K562 (cell line): ENCODE measurements around the gene GALM. TPM values are rescaled to one million over a fixed set of nuclear protein-coding genes. Genes with fewer than 3 reads are reported as not detected.

Source experiments
- ATAC-seq: fragments of 200-7000 bp; cut with Tn5 transposase; 3 replicates; pipeline ENCODE4 v1.9.1; 2020; ENCODE audit warnings: moderate library complexity
- BruUV-seq: library from RNA; stranded (reverse); fragments of 400-500 nt; replicated peaks from 2 replicates; lab custom pipeline; 2021; lab: Mats Ljungman, UMichigan
- CTCF ChIA-PET: fragments of 300-600 bp; formaldehyde crosslinking; extraction: SDS; loops from one replicate; lab custom pipeline; 2021; ENCODE audit warnings: low intra/inter-chr PET ratio; lab: Yijun Ruan, JAX
- POLR2A ChIA-PET: fragments of 300-600, 350-650 bp; sonication (Branson Sonifier 250); formaldehyde crosslinking; extraction: SDS; loops from one replicate; lab custom pipeline; 2021; ENCODE audit warnings: antibody characterized with exemption, inconsistent platforms; lab: Yijun Ruan, JAX
- DNase-seq, 4 experiments: peaks; one replicate each; pipeline versions ENCODE4 v3.0.0 to v3.0.0-alpha.2; 2011 to 2018; ENCODE audit warnings: low spot score in 3 of 4, mixed read lengths in 3 of 4; ENCODE audit errors: extremely low read depth in 1 of 4
- FAIRE-seq: peaks from 2 replicates; lab custom pipeline; 2011; peaks lifted over from hg19 to GRCh38; lab: Jason Lieb, UNC
- H2AFZ ChIP-seq: 2 replicates; pipeline ENCODE4 v1.6.0; 2011; ENCODE audit warnings: low read depth, low read length, control low read depth, inconsistent platforms
- H3K27ac ChIP-seq: fragments of 200-600 bp; 3 replicates; pipeline ENCODE4 v1.8.0; 2011; ENCODE audit warnings: low read depth, mild to moderate bottlenecking, control low read depth, inconsistent platforms, low read length, moderate library complexity, mixed read lengths; ENCODE audit errors: extremely low read depth
- H3K27me3 ChIP-seq, 2 experiments: fragments of 300-600 bp in 1 of 2; 2 replicates in 1 of 2; 3 replicates in 1 of 2; pipeline versions ENCODE4 v1.6.0 to v1.8.0; 2011; ENCODE audit warnings: inconsistent platforms in 2 of 2, low read length in 2 of 2, mild to moderate bottlenecking in 1 of 2, mixed read lengths in 1 of 2, moderate library complexity in 1 of 2; ENCODE audit not compliant: control insufficient read depth in 2 of 2, insufficient read depth in 2 of 2
- H3K36me3 ChIP-seq: fragments of 300-600 bp; 3 replicates; pipeline ENCODE4 v1.8.0; 2011; ENCODE audit warnings: mild to moderate bottlenecking, low read length, inconsistent platforms; ENCODE audit not compliant: control insufficient read depth, insufficient read depth
- H3K4me1 ChIP-seq, 2 experiments: fragments of 200-600 bp in 1 of 2; replicated peaks in 1 of 2; 2 replicates in 1 of 2; 3 replicates in 1 of 2; pipeline versions ENCODE4 v1.5.1 to v1.8.0; 2011; ENCODE audit warnings: inconsistent platforms in 2 of 2, low read length in 2 of 2, mild to moderate bottlenecking in 1 of 2, mixed read lengths in 1 of 2, moderate library complexity in 1 of 2; ENCODE audit not compliant: control insufficient read depth in 2 of 2, insufficient read depth in 2 of 2
- H3K4me2 ChIP-seq: 2 replicates; pipeline ENCODE4 v1.6.1; 2011; ENCODE audit warnings: low read length, control low read depth, inconsistent platforms, mixed read lengths; ENCODE audit not compliant: insufficient read depth
- H3K4me3 ChIP-seq: fragments of 200-600 bp; sonication (generic), shearing (Covaris generic); 2 replicates; pipeline ENCODE4 v1.5.1; 2016; ENCODE audit warnings: control low read depth, inconsistent platforms
- H3K79me2 ChIP-seq: fragments of 200-600 bp; 3 replicates; pipeline ENCODE4 v1.8.0; 2011; ENCODE audit warnings: low read length, inconsistent platforms; ENCODE audit not compliant: control insufficient read depth, insufficient read depth
- H3K9ac ChIP-seq, 2 experiments: 2 replicates each; pipeline versions ENCODE4 v1.6.0 to v1.6.1; 2011; ENCODE audit warnings: low read depth in 2 of 2, low read length in 2 of 2, control low read depth in 1 of 2, inconsistent platforms in 1 of 2, mild to moderate bottlenecking in 1 of 2, mixed read lengths in 1 of 2; ENCODE audit not compliant: insufficient read depth in 1 of 2
- H3K9me1 ChIP-seq: one replicate; pipeline ENCODE4 v1.6.0; 2011; ENCODE audit warnings: inconsistent platforms, mild to moderate bottlenecking, low read length, moderate library complexity; ENCODE audit not compliant: control insufficient read depth, insufficient read depth
- H3K9me3 ChIP-seq: replicated peaks from 2 replicates; pipeline ENCODE4 v1.5.1; 2011; ENCODE audit warnings: low read depth, low read length, inconsistent platforms; ENCODE audit not compliant: control insufficient read depth, insufficient read depth
- H4K20me1 ChIP-seq: replicated peaks from 2 replicates; pipeline ENCODE4 v1.6.1; 2011; ENCODE audit warnings: low read length, inconsistent platforms, mixed read lengths; ENCODE audit not compliant: control insufficient read depth, insufficient read depth
- BRD4 ChIP-seq: fragments of 200-600 bp; sonication (generic); IDR thresholded peaks from 2 replicates; pipeline ENCODE4 v1.6.1; 2017; ENCODE audit warnings: inconsistent platforms
- CAMTA2 ChIP-seq: fragments of 250-450 bp; sonication (Bioruptor Pico); conservative IDR thresholded peaks from 2 replicates; pipeline ENCODE4 v1.5.1; 2022
- CEBPZ ChIP-seq: fragments of 150-350 bp; IDR thresholded peaks from 2 replicates; pipeline ENCODE4 v1.6.1; 2014; ENCODE audit warnings: low read depth, mild to moderate bottlenecking, low read length, borderline replicate concordance
- CGGBP1 ChIP-seq: fragments of 250-450 bp; sonication (Bioruptor Pico); IDR thresholded peaks from 2 replicates; pipeline ENCODE4 v1.9.0; 2021; ENCODE audit warnings: mild to moderate bottlenecking
- ERF ChIP-seq: fragments of 450-650 bp; formaldehyde crosslinking; IDR thresholded peaks from 2 replicates; pipeline ENCODE4 v1.4.0; 2020; ENCODE audit warnings: mild to moderate bottlenecking, mixed read lengths
- GATA2 ChIP-seq: sonication (generic); formaldehyde crosslinking; IDR thresholded peaks from 2 replicates; pipeline ENCODE4 v1.4.0; 2020; ENCODE audit warnings: mild to moderate bottlenecking, missing genetic modification reagents
- KAT8 ChIP-seq: fragments of 450-650 bp; IDR thresholded peaks from 2 replicates; pipeline ENCODE4 v1.6.1; 2016; ENCODE audit warnings: low read depth, mild to moderate bottlenecking
- NFRKB ChIP-seq: fragments of 450-650 bp; IDR thresholded peaks from 2 replicates; pipeline ENCODE4 v1.6.1; 2016; ENCODE audit warnings: low read depth
- POLR2AphosphoS5 ChIP-seq: IDR thresholded peaks from 2 replicates; pipeline ENCODE4 v1.6.1; 2011; ENCODE audit warnings: mild to moderate bottlenecking, low read depth, low read length, moderate library complexity; ENCODE audit not compliant: control insufficient read depth, insufficient read depth
- RAD51 ChIP-seq: fragments of 450-650 bp; IDR thresholded peaks from 2 replicates; pipeline ENCODE4 v1.7.1; 2016; ENCODE audit warnings: low read depth, mild to moderate bottlenecking, borderline replicate concordance
- RBFOX2 ChIP-seq: fragments of 200-400 bp; formaldehyde crosslinking; IDR thresholded peaks from 2 replicates; pipeline ENCODE4 v1.6.1; 2017; ENCODE audit warnings: low read depth, mild to moderate bottlenecking, low read length, moderate library complexity
- RHOXF2B ChIP-seq: fragments of 250-450 bp; sonication (Bioruptor Pico); conservative IDR thresholded peaks from 2 replicates; pipeline ENCODE4 v1.5.1; 2021
- SOX6 ChIP-seq: fragments of 450-650 bp; IDR thresholded peaks from 2 replicates; pipeline ENCODE4 v1.6.1; 2014; ENCODE audit warnings: mild to moderate bottlenecking
- ZEB2 ChIP-seq: fragments of 450-650 bp; IDR thresholded peaks from 2 replicates; pipeline ENCODE4 v1.6.1; 2016
- ZNF280B ChIP-seq: fragments of 250-450 bp; sonication (Bioruptor Pico); IDR thresholded peaks from 2 replicates; pipeline ENCODE4 v1.5.1; 2021; ENCODE audit warnings: mild to moderate bottlenecking
- ZNF561 ChIP-seq: fragments of 450-650 bp; formaldehyde crosslinking; conservative IDR thresholded peaks from 2 replicates; pipeline ENCODE4 v1.4.0; 2020; ENCODE audit warnings: mild to moderate bottlenecking, moderate library complexity
- ZNF707 ChIP-seq: fragments of 250-450 bp; sonication (Bioruptor Pico); conservative IDR thresholded peaks from 2 replicates; pipeline ENCODE4 v1.8.0; 2022; ENCODE audit warnings: inconsistent platforms, mild to moderate bottlenecking, moderate library complexity
- WGBS: fragments of 100-300 bp; shearing (Covaris generic); methylation state at CpG from one replicate; pipeline ENCODE4 v1.1.6; 2016; ENCODE audit warnings: low coverage, mixed read lengths; ENCODE audit not compliant: insufficient coverage; ENCODE audit errors: missing lambda C conversion rate; 5-methylcytosine and 5-hydroxymethylcytosine counted together
- in situ Hi-C: fragments of 300-500 bp; cut with MboI; formaldehyde crosslinking; loops from 4 replicates; pipeline ENCODE4 v1.15.0; 2018; ENCODE audit warnings: inconsistent platforms, mixed read lengths
- intact Hi-C: fragments of 100-400 bp; cut with micrococcal nuclease; formaldehyde crosslinking; loops from 2 replicates; pipeline ENCODE4 v1.14.2; 2022
- polyA plus RNA-seq, 8 experiments: library from polyadenylated mRNA; depleted of rRNA in 4 of 8; stranded (reverse) in 5 of 8; unstranded in 3 of 8; fragments of >200 nt; fragmentation: Nextera tagmentation in 2 of 8; fragmentation: Illumina TruSeq in 1 of 8; extraction: Ambion mirVana in 2 of 8; extraction: Trizol in 1 of 8; gene quantifications; 2 replicates each; pipeline versions ENCODE4 v1.2.1 to v1.2.3, GENCODE V29; 2011 to 2014; ENCODE audit warnings: inconsistent platforms in 1 of 8, missing spikeins in 1 of 8
- total RNA-seq, 7 experiments: library from RNA; depleted of rRNA in 6 of 7; stranded (reverse); fragments of >200 nt in 6 of 7; fragmentation: Illumina TruSeq in 2 of 7; extraction: Trizol in 2 of 7; gene quantifications; 2 replicates each; pipeline versions ENCODE4 v1.2.1 to v1.2.3, GENCODE V29; 2011 to 2021; ENCODE audit warnings: low replicate concordance in 1 of 7
- TF ChIP-seq, protein P1 (sequence below), 2 experiments: fragments of 250-450 bp in 1 of 2; fragments of 450-650 bp in 1 of 2; sonication (Bioruptor Pico) in 1 of 2; IDR thresholded peaks; 2 replicates each; pipeline versions ENCODE4 v1.6.1 to v1.8.0; 2016 to 2021; ENCODE audit warnings: mild to moderate bottlenecking in 2 of 2, moderate library complexity in 2 of 2, missing compliant biosample characterization in 1 of 2, missing genetic modification characterization in 1 of 2

GALM gene
- total and polyA plus RNA-seq, 9 of the 15 experiments (the other 6 are each of a cell fraction or from before 2014, with no cell fraction given), result 22.1 to 51.7 (median 27.9) TPM

- H4K20me1 ChIP-seq, result no peaks in the 10 kb centered on the region
Measured at GRCh38 chr2:38706846-38707345, 41.0 kb downstream of the GALM start.

More at GRCh38 chr2:38706846-38707345, 41.0 kb downstream of the GALM start:
- H3K27ac ChIP-seq, result no peak overlapping the region
- intact Hi-C loops, result no loop called here
- no peaks in the 10 kb centered on the region for H3K9me1 ChIP-seq
- H3K4me3 ChIP-seq, result no peak overlapping the region
- ChIA-PET POLR2A (interaction anchor here (1.0 kb wide), 1 partner anchor 37 kb away, joined by 3 read pairs; no protein-coding TSS in a partner anchor), CTCF (no interaction called here)
- no peak for DNase-seq
- in situ Hi-C loops, result no loop called here
- no peak for ATAC-seq
- WGBS, result 43% methylated on average over 5 of the region's 6 CpGs
- H3K79me2 ChIP-seq, result no peaks in the 10 kb centered on the region; the same call in 2 of the 3 replicates
- no TSS peak for BruUV-seq
- no peaks in the 10 kb centered on the region for H3K36me3 ChIP-seq
- no peaks in the 10 kb centered on the region for H3K27me3 ChIP-seq
- FAIRE-seq, result no peak
- H3K9me3 ChIP-seq, result no peaks in the 10 kb centered on the region
- no peak overlapping the region for H3K9ac ChIP-seq
- no peak overlapping the region for H3K4me2 ChIP-seq
- H2AFZ ChIP-seq, result no peak overlapping the region
- H3K4me1 ChIP-seq, result peaks cover 6 to 9% of the 10 kb centered on the region in 2 experiments; a peak in 3 of 5 replicates
- no peak for TF ChIP-seq RHOXF2B (CRISPR knock-in tag)
- TF ChIP-seq RBFOX2, result no peak
- TF ChIP-seq ZEB2, result no peak
- no peak for TF ChIP-seq POLR2AphosphoS5
- no peak for TF ChIP-seq GATA2 (CRISPR knock-in tag)
- no peak for TF ChIP-seq BRD4
- TF ChIP-seq SOX6, result no peak
- TF ChIP-seq NFRKB, result no peak
- TF ChIP-seq ZNF707, result no peak
- no peak for TF ChIP-seq ERF (CRISPR knock-in tag)
- TF ChIP-seq RAD51, result no peak
- TF ChIP-seq, protein P1, sequence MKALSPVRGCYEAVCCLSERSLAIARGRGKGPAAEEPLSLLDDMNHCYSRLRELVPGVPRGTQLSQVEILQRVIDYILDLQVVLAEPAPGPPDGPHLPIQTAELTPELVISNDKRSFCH (CRISPR knock-in tag; IDR thresholded peaks at IDR 0.05), result no peak
- TF ChIP-seq, protein P1 (tag; IDR thresholded peaks at IDR 0.05), result no peak
- TF ChIP-seq CAMTA2, result no peak
- no peak for TF ChIP-seq CEBPZ
- no peak for TF ChIP-seq CGGBP1 (CRISPR knock-in tag)
- TF ChIP-seq ZNF561, result no peak
- TF ChIP-seq KAT8, result no peak
- no peak for TF ChIP-seq ZNF280B (CRISPR knock-in tag)
